ENCODE measurements around the gene NTRK3. TPM values are rescaled to one million over a fixed set of nuclear protein-coding genes. Genes with fewer than 3 reads are reported as not detected.

NTRK3 gene
- total and polyA plus RNA-seq, 2 of the 8 experiments (the other 6 are each of a cell fraction or from before 2014, with no cell fraction given): 4.5 to 6.8 TPM

DNA sequence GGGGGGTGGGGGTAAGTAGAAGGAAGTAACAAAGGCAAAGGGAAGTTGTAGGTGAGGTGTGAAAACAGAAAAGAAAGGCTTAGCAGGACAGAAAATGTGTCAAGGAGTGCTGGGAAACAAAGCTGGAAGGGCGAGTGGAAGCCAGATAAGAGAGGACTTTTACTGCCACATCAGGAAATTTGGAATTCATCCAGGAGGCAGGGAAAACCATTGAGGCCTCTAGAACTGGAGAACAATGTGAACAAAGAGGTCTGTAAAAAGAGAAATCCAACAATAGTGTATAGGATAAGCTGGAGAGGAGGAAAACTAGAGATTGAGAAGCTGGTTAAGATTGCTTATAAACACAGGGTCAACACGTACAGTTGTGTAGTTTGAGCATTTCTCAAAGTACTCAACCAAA is 116.6 kb downstream of the NTRK3 start (continued):
- TF ChIP-seq, protein P1, sequence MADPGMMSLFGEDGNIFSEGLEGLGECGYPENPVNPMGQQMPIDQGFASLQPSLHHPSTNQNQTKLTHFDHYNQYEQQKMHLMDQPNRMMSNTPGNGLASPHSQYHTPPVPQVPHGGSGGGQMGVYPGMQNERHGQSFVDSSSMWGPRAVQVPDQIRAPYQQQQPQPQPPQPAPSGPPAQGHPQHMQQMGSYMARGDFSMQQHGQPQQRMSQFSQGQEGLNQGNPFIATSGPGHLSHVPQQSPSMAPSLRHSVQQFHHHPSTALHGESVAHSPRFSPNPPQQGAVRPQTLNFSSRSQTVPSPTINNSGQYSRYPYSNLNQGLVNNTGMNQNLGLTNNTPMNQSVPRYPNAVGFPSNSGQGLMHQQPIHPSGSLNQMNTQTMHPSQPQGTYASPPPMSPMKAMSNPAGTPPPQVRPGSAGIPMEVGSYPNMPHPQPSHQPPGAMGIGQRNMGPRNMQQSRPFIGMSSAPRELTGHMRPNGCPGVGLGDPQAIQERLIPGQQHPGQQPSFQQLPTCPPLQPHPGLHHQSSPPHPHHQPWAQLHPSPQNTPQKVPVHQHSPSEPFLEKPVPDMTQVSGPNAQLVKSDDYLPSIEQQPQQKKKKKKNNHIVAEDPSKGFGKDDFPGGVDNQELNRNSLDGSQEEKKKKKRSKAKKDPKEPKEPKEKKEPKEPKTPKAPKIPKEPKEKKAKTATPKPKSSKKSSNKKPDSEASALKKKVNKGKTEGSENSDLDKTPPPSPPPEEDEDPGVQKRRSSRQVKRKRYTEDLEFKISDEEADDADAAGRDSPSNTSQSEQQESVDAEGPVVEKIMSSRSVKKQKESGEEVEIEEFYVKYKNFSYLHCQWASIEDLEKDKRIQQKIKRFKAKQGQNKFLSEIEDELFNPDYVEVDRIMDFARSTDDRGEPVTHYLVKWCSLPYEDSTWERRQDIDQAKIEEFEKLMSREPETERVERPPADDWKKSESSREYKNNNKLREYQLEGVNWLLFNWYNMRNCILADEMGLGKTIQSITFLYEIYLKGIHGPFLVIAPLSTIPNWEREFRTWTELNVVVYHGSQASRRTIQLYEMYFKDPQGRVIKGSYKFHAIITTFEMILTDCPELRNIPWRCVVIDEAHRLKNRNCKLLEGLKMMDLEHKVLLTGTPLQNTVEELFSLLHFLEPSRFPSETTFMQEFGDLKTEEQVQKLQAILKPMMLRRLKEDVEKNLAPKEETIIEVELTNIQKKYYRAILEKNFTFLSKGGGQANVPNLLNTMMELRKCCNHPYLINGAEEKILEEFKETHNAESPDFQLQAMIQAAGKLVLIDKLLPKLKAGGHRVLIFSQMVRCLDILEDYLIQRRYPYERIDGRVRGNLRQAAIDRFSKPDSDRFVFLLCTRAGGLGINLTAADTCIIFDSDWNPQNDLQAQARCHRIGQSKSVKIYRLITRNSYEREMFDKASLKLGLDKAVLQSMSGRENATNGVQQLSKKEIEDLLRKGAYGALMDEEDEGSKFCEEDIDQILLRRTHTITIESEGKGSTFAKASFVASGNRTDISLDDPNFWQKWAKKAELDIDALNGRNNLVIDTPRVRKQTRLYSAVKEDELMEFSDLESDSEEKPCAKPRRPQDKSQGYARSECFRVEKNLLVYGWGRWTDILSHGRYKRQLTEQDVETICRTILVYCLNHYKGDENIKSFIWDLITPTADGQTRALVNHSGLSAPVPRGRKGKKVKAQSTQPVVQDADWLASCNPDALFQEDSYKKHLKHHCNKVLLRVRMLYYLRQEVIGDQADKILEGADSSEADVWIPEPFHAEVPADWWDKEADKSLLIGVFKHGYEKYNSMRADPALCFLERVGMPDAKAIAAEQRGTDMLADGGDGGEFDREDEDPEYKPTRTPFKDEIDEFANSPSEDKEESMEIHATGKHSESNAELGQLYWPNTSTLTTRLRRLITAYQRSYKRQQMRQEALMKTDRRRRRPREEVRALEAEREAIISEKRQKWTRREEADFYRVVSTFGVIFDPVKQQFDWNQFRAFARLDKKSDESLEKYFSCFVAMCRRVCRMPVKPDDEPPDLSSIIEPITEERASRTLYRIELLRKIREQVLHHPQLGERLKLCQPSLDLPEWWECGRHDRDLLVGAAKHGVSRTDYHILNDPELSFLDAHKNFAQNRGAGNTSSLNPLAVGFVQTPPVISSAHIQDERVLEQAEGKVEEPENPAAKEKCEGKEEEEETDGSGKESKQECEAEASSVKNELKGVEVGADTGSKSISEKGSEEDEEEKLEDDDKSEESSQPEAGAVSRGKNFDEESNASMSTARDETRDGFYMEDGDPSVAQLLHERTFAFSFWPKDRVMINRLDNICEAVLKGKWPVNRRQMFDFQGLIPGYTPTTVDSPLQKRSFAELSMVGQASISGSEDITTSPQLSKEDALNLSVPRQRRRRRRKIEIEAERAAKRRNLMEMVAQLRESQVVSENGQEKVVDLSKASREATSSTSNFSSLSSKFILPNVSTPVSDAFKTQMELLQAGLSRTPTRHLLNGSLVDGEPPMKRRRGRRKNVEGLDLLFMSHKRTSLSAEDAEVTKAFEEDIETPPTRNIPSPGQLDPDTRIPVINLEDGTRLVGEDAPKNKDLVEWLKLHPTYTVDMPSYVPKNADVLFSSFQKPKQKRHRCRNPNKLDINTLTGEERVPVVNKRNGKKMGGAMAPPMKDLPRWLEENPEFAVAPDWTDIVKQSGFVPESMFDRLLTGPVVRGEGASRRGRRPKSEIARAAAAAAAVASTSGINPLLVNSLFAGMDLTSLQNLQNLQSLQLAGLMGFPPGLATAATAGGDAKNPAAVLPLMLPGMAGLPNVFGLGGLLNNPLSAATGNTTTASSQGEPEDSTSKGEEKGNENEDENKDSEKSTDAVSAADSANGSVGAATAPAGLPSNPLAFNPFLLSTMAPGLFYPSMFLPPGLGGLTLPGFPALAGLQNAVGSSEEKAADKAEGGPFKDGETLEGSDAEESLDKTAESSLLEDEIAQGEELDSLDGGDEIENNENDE (IDR thresholded peaks at IDR 0.05; ENCODE audit: insufficient replicate concordance, low read length): no peak
- TF ChIP-seq KDM1A (IDR thresholded peaks at IDR 0.05; ENCODE audit: borderline replicate concordance, low read length): no peak
- no peak for TF ChIP-seq POLR2AphosphoS5 (IDR thresholded peaks at IDR 0.05; ENCODE audit: low read depth, low read length)
- no peak for TF ChIP-seq JUN (IDR thresholded peaks at IDR 0.05; ENCODE audit: low read depth, low read length)
- no peak for TF ChIP-seq ZNF274 (IDR thresholded peaks at IDR 0.05; ENCODE audit: borderline replicate concordance, extremely low read depth, low read length)
- no peak for TF ChIP-seq CBX5 (IDR thresholded peaks at IDR 0.05; ENCODE audit: low read depth, low read length)
- TF ChIP-seq MAFK (IDR thresholded peaks at IDR 0.05; ENCODE audit: low read depth, low read length): no peak
- TF ChIP-seq TEAD4 (IDR thresholded peaks at IDR 0.05; ENCODE audit: low read depth, low read length): no peak
- no peak for TF ChIP-seq TAF1 (IDR thresholded peaks at IDR 0.05; ENCODE audit: low read depth, low read length)
- no peak for TF ChIP-seq CREB1 (IDR thresholded peaks at IDR 0.05)
- TF ChIP-seq RNF2 (IDR thresholded peaks at IDR 0.05; ENCODE audit: borderline replicate concordance, low read depth, low read length, missing control alignments, poor library complexity, severe bottlenecking): no peak
- TF ChIP-seq TAF7 (optimal IDR thresholded peaks at IDR 0.05; ENCODE audit: borderline replicate concordance, low read depth, low read length): no peak
